ENCODE measurements around the gene PGLYRP2. TPM values are rescaled to one million over a fixed set of nuclear protein-coding genes. Genes with fewer than 3 reads are reported as not detected.

PGLYRP2 gene
- total RNA-seq, 4 donors from 2014 or later = not detected

DNA sequence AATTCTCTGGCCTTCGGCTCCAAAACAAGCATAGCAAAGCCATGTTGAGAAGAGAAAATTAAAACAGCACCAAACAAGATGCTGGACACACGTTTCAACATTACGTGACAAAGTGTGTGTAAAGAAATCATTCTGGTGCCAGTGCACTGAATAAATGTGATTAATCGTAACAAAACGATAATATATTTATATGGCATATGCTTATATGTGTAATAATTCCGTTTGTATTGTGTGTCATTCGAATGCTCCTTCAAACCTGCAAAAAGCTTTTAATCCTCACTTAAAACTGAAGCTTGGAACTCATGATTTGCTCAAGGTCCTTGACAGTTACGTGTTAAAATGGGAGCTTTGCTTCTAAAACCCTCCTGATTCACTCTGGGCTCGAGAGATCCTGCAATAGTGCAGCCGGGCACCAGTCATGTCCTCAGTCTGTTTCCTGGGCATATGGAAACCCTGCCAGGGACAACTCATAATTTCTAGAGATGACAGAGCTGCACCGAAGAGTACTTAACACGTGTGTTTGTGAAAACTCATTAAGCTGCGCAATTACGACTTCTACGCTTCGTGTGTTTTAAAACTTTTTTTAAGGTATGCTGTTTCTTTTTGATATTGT, 59.8 kb downstream of the PGLYRP2 start:
- H3K4me1 ChIP-seq = peaks cover 0 to 45% (median 21%) of the 10 kb centered on the region in 4 donors
- TF ChIP-seq POLR2A (IDR thresholded peaks at IDR 0.05) (no peak), EP300 (IDR thresholded peaks at IDR 0.05) (no peak)
- TF ChIP-seq, protein P1, sequence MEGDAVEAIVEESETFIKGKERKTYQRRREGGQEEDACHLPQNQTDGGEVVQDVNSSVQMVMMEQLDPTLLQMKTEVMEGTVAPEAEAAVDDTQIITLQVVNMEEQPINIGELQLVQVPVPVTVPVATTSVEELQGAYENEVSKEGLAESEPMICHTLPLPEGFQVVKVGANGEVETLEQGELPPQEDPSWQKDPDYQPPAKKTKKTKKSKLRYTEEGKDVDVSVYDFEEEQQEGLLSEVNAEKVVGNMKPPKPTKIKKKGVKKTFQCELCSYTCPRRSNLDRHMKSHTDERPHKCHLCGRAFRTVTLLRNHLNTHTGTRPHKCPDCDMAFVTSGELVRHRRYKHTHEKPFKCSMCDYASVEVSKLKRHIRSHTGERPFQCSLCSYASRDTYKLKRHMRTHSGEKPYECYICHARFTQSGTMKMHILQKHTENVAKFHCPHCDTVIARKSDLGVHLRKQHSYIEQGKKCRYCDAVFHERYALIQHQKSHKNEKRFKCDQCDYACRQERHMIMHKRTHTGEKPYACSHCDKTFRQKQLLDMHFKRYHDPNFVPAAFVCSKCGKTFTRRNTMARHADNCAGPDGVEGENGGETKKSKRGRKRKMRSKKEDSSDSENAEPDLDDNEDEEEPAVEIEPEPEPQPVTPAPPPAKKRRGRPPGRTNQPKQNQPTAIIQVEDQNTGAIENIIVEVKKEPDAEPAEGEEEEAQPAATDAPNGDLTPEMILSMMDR (IDR thresholded peaks at IDR 0.05) = no peak
- H3K9me3 ChIP-seq = peaks cover 0 to 6% (median 0%) of the 10 kb centered on the region in 4 donors
- no peaks in the 10 kb centered on the region for H3K27me3 ChIP-seq
- DNase-seq (ENCODE audit: low spot score in 2 of 2) = no peak
- peaks cover 4 to 45% (median 9%) of the 10 kb centered on the region in 3 donors for H3K36me3 ChIP-seq
- peak overlapping the region; percentile 54 to 99 (median 94) for H3K4me3 ChIP-seq
- peak overlapping the region; percentile 23 to 89 (median 38) for H3K27ac ChIP-seq
- WGBS, 2 donors = 26 to 27% methylated on average over 16 of the region's 16 CpGs

Small RNA genes lying within 50 kb of the gene (small RNA-seq; reads per million reads assigned to genes)
- not detected for gene MIR1470

Other genes with a start within 250 kb of the PGLYRP2 start
- under 1 TPM in 1 of 4 donors, not detected in 3; 0.20 TPM for gene EPHX3, start 247.1 kb downstream of the PGLYRP2 start, total RNA-seq
- 10 to 100 TPM; 34.7 to 69.6 (median 36.0) TPM for gene BRD4, start 147.0 kb downstream of the PGLYRP2 start, total RNA-seq
- gene AKAP8, start 99.7 kb downstream of the PGLYRP2 start, total RNA-seq = 10 to 100 TPM; 26.4 to 58.5 (median 55.9) TPM
- 100 to 1,000 TPM; 170 to 248 (median 183) TPM for gene AKAP8L, start 60.5 kb downstream of the PGLYRP2 start, total RNA-seq
- 100 to 1,000 TPM in 1 of 4 donors, 10 to 100 TPM in 3; 31.5 to 108 (median 46.3) TPM for gene WIZ, start 29.5 kb downstream of the PGLYRP2 start, total RNA-seq
- 1 to 10 TPM; 2.9 to 6.6 (median 4.3) TPM for gene RASAL3, start 15.0 kb downstream of the PGLYRP2 start, total RNA-seq
- under 1 TPM in 1 of 4 donors, not detected in 3; 0.30 TPM for gene CYP4F22, start 29.0 kb upstream of the PGLYRP2 start, total RNA-seq
- gene CYP4F8, start 135.7 kb upstream of the PGLYRP2 start, total RNA-seq = not detected
- gene CYP4F3, start 161.4 kb upstream of the PGLYRP2 start, total RNA-seq = 10 to 100 TPM in 2 of 4 donors, 1 to 10 TPM in 1, not detected in 1; 3.3 to 19.7 (median 13.0) TPM
- 10 to 100 TPM; 12.6 to 62.0 (median 50.4) TPM for gene CYP4F12, start 193.6 kb upstream of the PGLYRP2 start, total RNA-seq
- not detected for gene OR10H2, start 248.5 kb upstream of the PGLYRP2 start, total RNA-seq